SKM-1 treated with dmso at 0.1 percent for 144 hours (cell line): ENCODE measurements around the gene TC2N.
"Not testable (repeated sequence)": the region's sequence is repeated elsewhere in the genome, so short reads cannot be mapped to it uniquely, and the experiment has no call there.

Experiments
- DNase-seq: peaks from one replicate; lab custom pipeline; 2025; ENCODE audit not compliant: unreplicated experiment; lab: John Stamatoyannopoulos, UW

Gene TC2N

DNA sequence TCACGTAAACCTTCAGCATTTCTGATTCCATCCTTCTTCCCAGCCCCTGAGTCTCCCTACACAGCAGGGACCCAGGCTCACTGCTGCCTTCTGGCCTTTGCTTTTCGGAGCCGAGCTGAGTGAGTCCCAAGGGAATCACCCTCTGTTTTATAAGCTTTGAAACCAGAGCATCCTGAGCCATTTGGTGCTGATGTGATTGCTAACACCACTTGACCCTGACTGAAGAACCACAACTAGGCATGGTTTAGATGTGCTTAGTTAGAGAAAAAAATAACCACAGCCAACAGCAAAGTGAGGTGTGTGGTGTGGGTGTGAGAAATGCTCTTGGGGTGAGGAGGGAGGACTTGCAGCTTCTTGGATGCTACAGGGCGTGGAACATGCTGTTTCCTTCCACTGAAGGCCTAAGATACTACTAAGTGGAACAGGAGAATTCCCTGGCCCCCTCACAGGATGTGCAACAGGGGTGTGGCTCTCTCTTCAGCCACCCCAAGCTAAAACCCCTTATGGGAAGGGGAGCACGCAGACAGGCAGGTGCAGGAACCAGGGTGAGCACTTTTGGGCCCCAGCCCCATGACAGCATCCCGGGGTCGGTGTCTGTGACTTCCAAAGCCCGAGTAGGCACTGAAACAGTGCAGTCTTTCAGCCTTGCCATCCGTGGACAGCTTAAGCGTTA, at the start of gene TC2N:
Gene TC2N, minus strand, starts transcription at position 221 of the 673 bp plus-strand sequence. CDS start 53,767 bp downstream, outside the sequence.
- no peak for DNase-seq

DNA sequence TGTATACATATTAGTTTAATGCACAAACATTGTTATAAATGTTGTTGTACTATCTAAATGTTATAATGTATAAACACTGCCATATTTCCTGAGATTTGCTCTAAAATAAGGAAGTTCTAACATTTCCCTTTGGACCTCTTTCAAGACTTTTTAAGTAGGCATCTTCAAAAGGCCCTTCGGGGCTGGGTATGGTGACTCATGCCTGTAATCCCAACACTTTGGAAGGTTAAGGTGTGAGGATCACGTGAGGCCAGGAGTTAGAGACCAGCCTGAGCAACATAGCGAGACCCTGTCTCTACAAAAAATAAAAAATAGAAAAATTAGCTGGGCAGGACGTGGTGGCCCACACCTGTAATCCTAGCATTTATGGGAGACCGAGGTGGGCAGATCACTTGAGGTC, 44.7 kb upstream of the TC2N start:
- DNase-seq = no peak

DNA sequence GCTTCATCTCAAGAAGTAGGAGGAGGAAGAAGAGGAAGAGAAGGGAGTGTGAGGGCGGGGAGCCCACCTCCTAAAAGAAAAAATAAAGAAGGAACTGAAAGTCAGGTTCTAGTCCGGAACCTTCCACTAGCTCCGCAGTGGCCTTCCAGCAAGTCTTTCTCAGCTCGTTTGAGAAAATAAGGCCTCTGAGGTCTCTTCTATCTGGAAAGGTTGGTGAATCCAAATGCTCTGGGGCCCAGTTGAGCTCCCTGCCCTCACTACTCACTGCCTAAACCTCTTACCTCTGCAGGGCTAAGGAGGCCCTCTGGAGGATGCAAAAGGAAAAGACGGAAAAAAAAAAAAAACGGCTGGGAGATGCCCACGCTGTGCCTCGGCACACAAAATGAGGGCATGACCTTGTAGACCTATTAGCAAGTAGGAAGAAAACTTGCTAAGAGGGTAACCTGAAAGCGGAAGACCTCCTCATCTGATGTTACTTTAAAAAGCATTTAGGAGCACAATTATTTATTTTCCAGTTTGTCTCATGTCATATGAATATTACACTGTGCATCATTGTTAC, 44.2 kb upstream of the TC2N start:
- DNase-seq = peak; percentile 51

DNA sequence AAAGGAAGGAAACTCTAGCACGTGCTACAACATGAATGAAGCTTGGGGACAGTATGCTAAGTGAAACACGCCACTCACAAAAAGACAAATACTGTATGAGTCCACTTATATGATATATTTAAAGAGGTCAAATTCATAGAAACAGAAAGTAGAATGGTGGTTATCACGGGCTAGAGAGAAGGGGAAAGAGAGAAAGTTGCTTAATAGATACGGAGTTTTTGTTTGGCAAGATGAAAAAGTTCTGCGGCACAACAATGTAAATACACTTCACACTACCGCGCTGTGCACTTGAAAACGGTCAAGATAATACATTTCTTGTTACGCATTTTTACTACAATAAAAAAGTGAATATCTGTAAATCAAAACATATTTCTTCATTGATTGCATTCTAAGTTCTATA, 42.9 kb upstream of the TC2N start:
- DNase-seq = no peak

DNA sequence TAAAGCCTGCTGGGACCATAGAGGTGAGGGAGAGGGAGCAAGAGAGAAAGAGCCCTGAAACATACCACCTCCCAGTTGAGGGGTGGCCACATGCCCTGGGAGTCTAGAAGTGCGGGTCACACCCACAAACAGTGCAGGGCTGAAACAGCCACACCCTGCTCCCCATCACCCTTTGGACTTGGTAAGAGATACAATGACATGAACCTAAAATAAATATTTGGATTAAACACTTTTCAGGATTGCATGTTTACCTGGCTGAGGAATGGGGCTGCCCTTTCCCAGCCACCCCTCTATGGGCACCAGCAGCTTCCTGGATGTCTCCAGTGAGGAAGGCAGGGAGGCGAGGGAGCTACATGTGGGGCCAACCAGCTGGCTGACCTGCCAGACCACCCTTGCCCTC, 39.0 kb upstream of the TC2N start:
- no peak for DNase-seq

DNA sequence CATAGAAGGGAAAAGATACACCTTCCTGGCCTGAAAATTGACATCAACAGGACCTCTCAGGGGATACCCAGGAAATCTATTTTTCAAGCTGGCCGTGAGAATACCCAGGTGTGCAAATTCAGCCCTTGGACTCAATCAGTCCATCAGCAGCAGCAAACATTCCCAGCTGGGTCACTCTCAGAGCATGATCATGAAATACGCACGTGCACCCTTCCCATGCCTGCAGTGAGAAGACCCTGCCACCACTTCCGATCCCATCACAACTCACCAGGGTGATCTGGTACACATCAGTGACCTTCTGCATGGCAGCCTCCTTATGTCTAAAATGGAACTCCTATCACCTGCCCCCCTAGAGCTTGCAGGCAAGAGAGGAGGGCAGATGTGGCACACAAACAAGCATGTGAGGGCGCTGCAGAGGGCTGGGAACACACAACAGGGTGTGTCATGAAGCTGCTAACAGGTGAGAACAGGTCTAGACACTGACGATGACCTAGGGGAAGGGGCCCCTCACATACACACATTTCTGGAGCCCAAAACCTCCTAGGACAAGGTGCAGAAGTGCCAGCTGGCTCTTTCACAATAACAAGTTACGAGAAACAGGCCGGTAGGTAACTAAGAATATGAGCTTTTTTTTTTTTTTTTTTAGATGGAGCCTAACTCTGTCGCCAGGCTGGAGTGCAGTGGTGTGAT, 37.8 kb upstream of the TC2N start:
- no peak for DNase-seq

DNA sequence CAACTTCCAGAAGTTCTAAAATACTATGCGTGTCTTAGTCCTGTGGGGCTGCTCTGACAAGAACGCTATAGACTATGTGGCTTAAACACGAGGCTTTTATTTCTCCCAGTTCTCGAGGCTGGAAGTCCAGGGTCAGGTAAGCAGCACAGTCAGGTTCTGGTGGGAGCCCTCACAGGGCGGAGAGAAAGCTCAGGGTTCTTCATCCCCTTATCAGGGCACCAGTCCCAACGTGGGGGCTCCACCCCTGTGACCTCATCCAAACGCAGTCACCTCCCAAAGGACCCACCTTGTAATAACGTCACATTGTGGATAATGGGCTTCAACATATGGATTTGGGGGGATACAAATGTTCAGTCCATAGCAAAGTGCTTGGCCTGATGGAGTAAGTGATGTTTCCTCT, 37.1 kb upstream of the TC2N start:
- no peak for DNase-seq

DNA sequence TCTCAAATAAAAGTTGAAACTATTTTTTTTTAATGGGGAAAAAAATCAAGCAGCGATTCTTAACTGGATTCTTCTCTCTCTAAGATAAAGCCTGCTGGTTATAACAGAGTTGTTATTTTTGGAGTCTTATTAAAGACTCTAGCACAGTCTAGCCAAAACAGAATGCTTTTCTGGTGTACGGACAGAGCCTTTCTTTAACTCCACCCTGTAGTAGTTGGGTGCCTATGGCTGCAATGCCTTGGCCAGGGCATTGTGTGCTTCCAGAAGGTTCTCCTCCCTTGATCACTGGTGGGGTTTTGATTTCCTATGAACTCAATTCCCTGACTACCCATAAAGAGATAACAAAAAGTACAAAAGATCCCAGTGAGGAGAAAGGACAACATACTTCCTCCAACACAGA, 35.7 kb upstream of the TC2N start:
- DNase-seq = no peak

DNA sequence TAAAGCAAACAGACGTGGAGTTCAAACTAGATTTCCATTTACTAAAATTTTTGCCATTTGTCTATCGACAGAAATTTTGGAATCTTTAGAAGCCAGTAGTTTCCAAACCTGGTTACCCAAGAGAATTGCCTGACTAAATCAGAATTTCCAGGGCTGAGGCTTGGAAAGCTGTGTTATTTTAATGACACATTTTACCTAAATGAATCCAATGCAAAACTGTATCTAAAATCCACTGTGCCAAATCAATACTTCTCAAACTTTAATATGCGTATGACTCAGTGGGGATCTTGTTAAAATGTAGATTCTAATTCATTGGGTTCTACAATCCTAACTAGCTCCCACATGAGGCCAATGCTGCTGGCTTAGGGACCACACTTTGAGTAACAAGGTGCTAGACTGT, 35.0 kb upstream of the TC2N start:
- DNase-seq = no peak

DNA sequence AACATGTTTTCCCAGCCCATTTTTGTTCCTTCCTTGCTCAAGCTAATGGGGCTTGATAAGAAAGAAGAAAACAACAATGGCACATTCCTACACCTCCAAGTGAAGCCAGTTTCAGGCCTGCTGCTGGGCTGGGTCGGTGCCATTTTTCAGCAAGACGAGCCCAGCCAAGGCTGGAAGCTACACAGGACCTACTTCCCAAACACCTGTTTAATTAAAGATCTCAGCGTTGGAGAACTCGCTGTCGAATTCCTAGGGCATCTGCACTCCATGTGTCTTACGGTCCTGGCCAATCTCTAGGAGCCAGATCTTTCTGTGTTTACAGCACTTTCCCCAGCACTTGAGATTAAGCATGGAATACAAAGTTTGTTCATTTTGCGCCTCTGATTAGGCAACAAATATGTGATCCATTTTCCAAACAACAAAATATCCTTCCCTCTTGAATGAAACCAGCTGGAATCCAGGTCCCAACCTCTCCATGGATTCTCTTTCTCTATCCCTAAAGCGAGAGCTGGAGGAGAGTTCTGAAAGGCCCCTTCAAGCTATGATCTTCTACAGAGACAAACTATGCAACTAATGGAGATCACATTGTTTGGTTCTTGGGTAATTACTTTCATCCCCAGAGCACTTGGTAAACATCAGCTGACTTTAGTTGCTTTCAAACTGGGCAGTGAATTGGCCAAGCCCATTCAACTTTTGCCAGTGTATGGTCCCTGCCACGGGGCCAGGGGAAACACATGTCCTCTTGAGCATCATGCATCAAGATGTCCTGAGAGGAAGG, 34.3 kb upstream of the TC2N start:
- no peak for DNase-seq

DNA sequence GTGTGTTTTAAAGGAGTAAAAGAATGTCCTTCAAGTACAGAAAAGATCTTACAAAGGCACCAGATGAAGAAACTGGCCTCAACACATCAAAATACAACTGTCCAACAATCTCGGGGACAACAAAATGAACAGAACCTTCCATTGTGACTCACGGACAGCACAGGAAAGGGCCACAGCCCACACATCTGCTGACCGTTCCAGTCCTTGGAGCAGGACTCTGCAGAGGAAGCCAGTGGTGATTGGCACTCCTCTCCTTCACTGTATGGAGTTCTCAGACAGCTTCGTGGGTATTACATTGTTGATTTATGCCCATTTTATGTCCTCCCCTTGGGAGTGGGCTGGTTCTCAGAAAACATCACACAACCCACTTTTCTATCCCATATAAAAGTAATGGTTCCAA, 32.5 kb upstream of the TC2N start:
- DNase-seq = no peak

DNA sequence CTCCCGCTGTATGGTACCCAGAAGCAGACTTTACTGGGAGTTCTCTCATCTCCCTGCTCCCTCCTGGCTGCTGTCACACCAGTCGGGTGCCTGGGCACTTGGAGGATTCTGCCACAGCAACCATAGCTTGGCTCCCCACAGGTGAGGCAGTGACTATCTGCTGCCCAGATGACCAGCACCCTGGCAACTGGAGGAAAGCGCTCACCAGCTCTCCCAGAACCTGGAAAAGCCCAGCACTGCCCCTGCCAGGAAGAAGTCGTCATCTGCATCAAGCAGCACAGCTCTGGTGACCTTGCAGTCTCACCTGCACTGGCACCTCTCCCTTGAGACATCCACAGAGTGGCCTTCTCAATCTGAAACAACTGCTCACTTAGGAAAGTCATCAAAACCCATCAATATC, 31.9 kb upstream of the TC2N start:
- no peak for DNase-seq

DNA sequence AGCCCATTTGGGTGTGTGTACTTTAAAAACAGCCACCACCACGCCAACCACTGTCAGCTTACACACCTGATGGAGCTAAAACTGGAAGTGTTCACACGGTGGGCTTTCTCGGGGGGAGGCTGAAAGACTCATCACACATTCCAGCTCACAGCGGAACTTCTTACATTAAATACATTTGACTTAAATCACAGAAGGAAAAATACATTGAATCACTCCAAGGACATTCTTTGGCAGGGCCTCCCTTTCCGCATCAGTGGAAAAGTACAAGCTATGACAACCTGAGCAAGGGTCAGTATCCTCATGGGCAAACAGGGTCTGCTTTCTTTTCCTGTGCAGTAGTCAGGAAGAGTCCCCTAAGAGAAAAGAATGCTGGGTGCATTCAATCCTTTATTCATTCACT, 31.0 kb upstream of the TC2N start:
- no peak for DNase-seq

DNA sequence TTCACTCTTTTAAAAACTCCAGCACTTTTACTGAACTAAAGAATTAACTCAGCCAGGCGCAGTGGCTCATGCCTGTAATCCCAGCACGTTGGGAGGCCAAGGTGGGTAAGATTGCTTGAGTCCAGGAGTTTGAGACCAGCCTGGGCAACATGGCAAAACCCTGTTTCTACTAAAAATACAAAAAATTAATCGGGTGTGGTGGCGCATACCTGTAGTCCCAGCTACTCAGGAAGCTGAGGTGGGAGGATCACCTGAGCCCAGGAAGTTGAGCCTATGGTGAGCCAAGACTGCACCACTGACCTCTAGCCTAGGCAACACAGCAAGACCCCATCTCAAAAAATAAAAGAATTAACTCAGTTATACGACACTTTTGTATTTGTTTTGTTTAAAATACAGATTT, 30.4 kb upstream of the TC2N start:
- not testable (repeated sequence) for DNase-seq

DNA sequence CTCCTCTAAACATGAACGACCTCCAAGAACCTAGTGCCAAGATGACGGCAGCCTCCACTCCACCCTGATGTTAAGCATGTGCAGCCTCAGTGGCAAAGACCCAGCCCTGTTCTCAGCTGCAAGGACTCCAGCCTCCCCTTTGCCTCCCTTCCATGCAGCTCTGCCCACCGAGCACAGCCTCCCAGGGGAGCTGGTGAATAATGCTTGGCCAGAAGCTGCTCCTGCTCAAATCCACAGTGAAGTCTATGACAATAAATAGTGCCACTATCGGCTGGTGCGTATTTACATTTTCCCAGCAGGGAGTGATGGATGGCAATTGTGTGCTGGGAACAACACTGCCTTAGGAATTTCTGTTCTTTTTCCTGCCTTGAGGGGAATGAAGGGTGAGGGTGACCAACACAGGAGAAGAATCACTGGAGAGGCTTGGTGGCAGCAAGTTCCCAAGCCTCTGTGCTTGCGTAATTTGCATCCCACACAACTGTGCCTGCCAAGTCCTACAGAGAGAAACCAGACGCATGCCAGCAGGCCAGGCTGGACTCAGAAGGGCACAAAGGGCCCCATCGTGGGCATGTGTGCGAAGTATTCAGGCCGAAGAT, 29.9 kb upstream of the TC2N start:
- no peak for DNase-seq

DNA sequence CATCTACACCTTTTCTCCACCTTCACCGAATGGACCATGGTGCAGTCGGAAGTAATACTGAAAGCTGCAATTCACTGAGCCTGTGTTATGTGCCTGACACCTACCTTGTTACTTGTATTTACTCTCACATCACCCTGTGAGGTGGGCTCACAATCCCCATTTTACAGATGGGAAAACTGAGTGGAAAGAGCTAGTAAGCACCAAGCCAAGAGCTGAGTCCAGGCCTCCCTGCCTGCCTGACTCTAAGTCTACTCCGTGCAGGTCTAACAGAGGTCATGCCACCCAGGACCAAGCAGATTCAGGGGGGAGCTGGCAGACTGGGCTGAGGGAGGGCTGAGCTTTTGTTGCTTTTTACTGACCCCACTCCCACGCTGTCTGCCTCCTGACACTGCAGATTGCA, 29.1 kb upstream of the TC2N start:
- DNase-seq = no peak

DNA sequence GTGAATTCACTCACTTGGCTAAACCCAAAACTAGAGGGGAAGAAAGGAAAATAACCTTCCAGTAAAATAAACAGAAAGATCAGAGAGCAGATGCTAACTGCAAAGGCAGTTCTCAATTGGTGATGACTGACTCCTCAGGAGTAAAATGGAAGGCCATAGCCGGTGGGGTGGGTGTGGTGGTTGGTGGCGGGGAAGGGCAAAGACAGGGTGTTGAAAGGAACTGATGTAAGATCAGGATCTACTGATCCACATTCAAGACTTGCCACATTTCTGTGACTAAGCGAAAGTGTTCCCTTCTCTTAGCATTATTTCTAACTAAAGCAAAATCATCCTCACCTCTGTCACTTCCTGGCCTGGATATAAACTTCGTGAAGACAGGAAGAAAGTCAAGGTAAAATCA, 26.3 kb upstream of the TC2N start:
- DNase-seq = no peak

DNA sequence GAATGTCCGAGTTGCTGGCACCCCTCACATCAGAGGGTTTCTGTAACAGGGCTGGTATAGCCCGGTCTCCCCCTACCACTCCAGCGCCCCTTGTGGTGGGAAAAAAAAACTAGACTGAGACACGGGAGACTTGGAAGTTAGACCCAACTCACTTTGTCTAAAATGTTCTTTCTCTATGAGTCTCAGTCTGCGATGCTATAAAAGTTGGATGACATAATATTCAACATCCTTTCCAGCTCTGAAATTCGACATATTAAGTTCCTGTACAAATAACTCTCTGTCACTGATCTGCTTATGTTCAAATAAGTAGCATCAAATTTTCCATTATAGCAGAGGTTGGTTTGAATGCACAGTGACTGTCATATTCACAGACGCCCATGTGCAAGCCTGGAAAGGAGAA, 25.7 kb upstream of the TC2N start:
- peak; percentile 11 for DNase-seq

DNA sequence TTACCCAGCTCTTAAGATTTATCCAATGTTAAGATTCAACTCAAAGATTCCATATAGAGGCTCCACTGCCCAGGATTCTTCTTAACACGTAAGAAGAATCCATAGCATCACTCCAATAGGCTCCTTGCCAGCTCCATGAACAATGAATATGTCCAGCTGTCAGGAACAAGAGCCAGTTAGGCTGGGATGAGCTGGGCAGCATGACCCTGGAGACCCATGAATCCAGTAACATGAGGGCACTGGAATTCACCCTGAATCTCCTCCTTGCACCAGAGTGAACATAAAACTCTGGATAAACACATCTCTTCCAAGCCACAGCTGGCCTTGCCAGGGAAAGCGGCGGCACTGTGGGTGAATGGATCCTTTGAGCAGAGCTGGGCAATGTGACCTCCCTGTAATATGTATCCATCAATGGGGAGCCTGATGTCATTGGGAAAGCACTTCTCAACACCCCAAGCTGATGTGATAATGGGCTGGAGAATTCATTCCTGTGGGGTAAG, 24.4 kb upstream of the TC2N start:
- no peak for DNase-seq

DNA sequence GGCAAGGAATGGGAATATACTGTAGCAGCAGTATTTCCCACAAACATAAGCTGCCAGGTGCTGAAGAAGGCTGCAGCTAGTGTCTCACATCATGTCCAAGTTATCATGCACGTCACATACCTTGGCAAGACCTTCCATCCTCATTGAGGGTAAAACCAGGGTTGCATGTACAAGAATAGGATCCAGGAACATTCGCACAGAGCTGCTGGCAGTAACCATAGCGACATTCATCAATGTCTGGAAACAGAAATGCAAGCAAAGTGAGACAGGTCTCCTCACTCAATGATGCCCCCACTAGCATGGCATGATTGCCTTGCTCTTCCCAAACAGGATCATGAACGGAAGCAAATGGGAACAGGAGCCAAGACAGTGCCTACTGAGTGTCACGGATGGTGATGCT, 23.8 kb upstream of the TC2N start:
- DNase-seq = no peak

DNA sequence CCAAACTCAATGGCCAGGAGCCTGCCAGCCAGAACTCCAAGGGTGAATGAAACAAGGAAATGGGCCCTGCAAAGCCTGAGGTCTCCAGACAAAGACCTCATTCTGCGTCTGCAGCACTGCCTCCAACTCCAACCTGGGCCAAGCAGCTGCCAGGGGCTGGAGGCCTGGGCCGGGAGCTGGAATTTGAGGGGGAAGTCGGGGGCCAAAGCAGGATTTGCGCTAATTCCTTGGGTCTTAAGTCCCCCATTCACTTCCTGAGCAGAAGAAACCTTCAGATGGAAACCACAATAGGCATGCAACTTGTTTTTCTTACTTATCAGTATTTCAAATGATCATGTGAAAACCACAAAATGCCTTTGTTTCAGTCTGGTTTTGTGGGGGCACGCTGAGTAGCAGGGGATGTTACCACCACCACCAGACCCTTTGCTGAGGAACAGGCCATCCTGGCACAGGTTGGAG, 23.0 kb upstream of the TC2N start:
- DNase-seq = no peak
